Endometrial microvascular endothelial cells (primary cell): Measurements from ENCODE around the gene DNMBP. TPM values are rescaled to one million over a fixed set of nuclear protein-coding genes. Genes with fewer than 3 reads are reported as not detected.
"Not testable (repeated sequence)": the region's sequence is repeated elsewhere in the genome, so short reads cannot be mapped to it uniquely, and the experiment has no call there.

ENCODE experiments used
- in situ Hi-C: cut with HindIII; loops from 2 replicates; pipeline ENCODE4 v1.10.0; 2017; ENCODE audit warnings: low sequenced_read_pairs, low pct_unique_long_range_greater_than_20kb; ENCODE audit errors: inconsistent ontology term
- total RNA-seq: library from RNA; depleted of rRNA; stranded (reverse); fragments of >200 nt; gene quantifications from one replicate; pipeline ENCODE4 v1.2.3, GENCODE V29; 2015; ENCODE audit errors: inconsistent ontology term

Gene DNMBP
- total RNA-seq, 1 donor from 2014 or later, result 31.9 TPM

DNA sequence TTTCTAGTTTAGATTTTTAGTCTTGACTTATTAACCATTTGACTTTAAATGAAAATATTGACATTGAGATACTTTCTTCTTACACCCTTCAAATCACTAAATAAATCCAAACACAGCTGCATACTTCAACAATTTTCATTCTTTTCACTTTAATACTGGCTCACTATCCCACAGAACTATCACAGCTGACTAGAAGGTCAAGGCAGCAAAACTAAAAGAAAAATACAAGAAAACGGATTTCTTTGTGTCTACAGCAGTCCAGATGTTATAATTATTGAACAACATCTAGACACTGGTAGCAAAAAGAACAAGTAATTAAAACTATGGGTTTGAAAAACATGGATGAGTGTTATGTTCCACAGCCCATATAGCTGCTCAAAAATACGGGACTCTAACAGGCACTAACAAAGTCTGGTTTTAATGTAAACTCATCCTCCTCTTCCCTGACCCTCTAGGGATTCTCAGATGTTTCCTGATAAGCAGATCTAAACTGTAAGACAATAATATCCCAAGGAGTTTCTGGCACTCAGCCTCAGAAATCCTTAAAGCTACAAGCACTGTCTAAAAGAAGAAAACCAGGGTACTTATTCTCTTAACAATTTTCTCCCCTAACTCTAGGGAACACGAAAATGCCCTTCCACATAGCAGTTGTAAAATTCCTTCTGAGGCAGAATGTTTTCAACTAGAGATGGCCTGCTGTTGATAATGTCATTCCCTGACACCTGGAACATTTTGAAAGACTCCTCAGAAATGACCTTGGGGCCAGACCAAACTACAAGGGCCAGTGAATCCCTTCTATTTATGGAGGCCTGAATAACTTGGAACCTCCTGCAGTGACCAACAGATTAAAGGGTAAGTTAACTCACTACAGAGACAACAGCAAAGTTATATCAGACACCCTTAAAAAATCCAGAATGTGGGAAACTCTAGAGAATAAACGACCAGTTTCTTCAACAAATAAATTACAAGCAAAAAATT, 12.8 kb downstream of the DNMBP start:
- in situ Hi-C loops, result no loop called here

DNA sequence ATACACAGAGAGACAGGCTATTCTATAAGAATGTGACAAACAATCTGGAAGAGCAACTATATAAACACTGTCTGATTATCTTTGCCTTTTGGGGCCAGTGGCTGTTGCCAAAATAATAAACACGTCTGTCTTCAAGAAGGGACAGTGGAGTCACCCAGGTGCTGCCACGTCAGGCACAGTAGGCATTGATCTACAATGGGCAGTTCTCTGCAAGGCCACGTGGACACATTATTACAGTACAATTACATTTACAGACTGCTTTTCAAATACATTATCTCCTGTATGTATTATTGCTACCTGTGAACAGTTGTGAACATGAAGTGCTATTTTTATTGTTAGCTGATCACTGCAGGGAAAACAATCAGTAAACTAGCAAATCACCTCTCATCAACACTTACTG, 14.0 kb downstream of the DNMBP start:
- in situ Hi-C loops, result no loop called here

DNA sequence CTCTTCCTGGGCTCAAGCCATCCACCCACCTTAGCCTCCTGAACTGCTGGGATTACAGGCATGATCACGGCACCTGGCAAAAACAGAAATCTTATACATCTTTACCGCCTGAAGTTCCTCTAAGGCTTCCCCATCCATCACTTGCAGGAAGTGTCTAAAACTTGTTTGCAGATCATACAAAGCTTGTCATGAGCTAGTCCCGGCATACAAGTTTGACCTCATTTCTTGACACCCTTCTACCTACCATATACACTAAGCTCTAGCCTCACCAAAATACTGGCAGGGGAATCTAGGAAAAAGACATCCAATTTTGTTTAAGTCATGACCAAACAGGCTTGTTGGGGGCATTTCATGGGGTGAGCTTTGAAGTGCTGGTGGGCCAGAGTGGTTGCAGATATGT, 14.5 kb downstream of the DNMBP start:
- in situ Hi-C loops, result no loop called here

DNA sequence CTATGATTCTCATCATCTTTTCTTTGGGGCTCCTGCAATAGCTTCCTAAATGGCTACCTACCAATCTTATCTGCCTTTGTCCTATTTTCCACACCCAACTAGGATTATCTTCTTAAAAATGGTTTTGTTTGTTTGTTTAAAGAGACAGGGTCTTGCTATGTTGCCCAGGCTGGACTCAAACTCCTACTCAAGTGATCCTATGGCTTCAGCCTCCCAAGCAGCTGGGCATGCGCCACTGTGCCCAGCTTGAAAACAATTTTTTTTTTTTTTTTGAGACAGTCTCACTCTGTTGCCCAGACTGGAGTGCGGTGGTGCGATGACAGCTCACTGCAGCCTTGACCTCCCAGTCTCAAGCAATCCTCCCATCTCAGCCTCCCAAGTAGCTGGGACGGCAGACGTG, 14.9 kb downstream of the DNMBP start:
- in situ Hi-C loops, result no loop called here

DNA sequence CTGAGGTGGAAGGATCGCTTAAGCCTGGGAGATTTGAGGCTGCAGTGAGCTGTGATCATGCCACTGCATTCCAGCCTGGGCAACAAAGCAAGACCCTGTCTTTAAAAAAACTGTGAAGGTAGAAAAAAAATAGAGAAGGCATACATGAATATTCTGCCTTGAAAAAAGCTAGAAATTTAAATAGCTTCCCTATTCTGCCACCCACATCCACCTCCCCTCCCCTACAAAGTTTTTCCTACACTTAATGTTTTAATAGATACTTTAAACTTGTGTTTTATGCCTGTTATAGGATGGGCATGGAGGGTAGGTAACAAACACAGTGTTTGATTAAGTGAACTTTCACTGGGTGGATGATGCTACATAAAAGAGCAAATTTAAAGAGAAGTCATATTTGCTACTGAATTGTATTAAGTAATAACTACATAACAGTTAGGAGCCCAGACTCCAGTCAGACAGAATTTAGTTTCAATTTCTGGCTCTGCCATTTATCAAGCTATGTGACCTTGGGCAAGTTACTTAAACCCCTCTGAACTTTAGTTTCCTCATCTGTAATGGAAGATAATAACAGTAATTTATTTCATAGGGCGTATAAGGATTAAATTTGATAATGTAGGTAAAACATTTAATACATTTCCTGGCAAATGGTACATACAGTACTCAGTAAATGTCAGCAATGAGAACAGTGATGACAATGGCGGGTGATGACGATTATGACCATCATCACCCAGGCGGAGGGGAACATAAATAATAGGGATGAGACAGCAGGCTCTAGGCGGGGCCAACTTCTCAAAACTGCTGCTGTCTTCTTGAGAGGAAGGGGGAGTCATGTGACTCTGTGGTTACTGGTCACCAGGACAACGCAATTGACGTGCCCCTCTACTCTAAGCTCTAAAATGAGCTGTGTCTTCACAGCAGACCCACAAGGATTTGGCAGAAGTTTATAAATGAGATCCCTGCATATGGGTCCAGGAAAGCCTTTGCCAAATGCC, 15.8 kb downstream of the DNMBP start:
- in situ Hi-C loops, result no loop called here

DNA sequence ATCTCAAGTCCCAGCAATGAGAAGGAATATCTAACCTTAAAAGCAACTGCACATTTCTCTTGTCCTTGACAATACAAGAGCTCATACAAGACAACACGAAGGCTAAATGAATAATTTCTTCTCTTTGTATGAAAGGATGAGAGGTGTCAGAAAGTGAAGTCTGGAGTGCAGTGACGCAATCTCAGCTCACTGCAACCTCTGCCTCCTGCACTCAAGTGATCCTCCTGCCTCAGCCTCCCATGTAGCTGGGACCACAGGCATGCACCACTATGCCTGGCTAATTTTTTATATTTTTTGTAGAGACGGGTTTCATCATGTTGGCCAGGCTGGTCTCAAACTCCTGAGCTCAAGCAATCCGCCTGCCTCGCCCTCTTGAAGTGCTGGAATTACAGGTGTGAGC, 24.1 kb downstream of the DNMBP start:
- in situ Hi-C loops, result not testable (repeated sequence)

DNA sequence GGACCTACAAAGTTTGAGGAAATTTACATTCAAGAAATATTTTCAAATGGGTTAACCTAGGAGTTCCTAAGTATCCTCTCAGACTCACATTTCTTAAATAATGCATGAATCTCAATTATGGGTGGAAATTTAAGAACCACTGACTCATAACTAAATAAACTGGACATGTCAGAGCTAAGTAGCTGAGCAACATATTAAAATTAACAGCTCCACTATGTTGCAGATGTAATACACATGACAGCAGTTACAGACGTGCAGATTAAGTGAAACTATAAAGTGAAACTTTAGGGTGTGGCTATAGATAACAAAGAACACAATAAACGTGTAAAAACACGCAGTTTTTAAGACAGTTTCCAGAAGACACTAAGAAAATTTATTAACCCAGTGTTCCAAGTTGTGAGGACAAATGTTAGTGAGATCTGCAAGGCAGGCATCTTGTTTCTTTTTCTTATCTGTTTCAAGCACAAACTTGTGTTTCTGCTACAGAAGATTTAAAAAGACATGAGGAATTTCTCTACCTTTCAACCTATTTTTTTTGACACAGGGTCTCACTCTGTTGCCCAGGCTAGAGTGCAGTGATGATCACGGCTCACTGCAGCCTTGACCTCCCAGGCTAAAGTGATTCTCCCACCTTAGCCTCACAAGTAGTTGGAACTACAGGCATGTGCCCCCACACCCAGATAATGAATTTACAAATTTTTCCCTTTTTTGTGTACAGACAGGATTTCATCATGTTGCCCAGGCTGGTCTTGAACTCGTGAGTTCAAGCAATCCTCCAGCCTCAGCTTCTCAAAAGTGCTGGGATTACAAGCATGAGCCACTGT, 25.3 kb downstream of the DNMBP start:
- in situ Hi-C loops, result no loop called here

DNA sequence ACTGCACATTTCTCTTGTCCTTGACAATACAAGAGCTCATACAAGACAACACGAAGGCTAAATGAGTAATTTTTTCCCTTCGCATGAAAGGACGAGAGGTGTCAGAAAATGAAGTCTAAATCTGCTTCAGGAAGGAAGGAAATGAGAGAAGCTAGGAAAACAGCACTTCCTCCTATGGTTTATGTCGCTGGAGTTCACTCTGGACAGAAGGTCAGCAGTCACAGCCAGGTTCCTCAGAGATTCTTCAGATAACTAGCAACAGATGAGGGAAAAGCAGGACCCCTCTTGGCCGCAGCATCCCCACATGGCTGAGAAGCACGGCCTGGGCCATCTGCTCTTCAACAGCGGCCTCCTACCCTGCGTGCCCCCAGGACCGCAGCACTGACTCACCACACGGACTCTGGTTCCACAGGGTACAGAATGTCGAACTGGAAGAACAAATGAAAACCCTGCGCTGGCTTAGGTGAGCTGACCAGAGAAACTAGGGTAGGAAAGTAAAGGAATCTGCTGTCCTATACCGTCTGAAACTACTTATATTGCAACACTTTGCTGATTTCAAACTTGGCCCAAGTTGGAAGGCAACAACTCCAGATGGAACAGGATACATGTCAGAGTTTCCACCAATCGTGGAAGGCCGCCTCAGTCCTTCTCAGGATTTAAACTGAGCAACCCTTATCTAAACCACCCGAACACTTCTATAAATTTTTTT, 26.3 kb downstream of the DNMBP start:
- in situ Hi-C loops, result no loop called here

DNA sequence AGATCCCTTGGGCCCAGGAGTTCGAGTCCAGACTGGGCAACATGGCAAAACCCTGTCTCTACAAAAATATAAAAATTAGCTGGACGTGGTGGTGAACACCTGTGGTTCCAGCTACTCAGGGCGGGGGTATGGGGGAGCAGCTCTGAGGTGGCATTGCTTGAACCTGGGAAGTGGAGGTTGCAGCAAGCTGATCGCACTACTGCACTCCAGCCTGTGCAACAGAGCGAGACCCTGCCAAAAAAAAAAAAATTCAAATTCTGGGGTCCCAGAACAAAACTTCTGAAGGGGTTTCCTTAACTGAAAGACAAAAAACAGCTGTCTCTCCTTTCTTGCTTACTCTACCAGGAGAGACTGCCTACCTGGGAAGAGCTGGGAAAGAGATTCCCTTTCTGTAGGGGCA, 27.0 kb downstream of the DNMBP start:
- in situ Hi-C loops, result no loop called here

DNA sequence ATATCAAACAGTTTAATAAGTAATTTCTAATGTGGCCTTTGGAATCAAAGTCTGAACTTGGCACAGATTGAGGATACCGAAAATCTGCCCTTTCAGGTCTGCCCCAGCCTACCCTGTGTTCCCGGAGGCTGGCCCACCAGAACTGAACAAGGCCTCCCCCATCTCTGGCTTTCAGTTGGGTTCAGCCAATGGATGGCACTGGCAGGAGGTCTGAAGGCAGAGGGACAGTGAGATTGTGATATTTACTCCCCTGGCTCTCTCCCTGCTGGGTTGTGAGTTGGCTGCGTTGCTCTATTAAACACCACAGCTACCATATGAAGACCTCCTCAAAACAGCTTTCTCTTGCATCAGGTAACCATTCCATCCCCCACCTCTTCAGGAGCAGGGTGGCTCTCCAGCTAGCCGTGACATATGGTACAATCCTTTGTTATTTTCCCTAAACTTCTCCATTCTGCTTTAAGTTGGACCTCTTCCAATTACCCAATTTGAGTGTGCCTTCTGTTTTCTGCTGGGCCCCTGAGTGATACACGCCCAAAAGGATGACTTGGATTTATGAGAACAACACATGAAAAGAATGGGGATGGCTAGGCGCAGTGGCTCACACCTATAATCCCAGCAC, 28.1 kb downstream of the DNMBP start:
- in situ Hi-C loops, result no loop called here

DNA sequence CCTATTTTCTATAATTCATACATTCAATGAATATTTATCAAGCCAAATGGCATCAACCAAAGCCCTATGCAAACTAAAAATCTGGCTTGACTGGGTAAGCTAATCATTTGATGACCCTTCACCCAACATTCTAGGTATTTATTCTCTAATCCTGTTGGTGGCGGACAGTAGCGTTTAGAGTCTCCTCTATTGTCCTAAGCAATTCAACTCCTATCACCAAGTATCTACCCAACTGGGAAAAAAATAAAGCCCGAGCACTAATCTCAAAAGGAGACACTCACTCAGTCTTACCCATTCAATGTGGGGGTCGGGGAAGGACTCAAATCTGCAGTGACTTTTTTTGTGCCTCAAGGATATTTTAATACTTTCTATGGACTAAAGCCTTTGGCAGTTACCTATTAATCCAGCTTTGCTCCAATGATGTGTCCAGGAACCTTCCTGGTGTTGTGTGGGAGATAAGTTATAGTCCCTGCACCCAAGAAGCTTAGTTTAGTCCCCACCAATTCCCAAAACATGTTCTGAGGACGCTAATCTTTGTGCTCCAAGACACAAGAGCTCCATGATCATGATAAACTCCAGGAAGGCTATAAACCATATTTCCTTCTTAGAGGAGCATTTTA, 30.6 kb downstream of the DNMBP start:
- in situ Hi-C loops, result no loop called here

DNA sequence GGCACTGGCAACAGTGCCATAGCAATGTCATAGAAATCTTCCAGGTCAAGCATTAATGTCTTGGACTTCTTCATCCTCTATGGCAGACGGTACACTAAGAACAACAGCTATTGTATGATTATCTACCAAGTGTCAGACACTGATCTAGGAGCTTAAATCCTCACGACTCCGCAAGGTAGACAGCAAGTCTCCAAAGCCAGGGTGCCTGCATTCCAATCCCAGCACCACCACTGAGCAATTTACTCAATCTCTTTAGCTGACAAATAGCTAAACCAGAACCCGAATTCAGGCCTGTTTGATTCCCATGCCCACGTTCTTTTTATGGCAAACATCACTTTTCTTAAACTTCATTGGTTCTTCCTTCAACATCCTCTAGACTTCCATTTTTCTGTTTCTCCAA, 31.8 kb downstream of the DNMBP start:
- in situ Hi-C loops, result no loop called here

DNA sequence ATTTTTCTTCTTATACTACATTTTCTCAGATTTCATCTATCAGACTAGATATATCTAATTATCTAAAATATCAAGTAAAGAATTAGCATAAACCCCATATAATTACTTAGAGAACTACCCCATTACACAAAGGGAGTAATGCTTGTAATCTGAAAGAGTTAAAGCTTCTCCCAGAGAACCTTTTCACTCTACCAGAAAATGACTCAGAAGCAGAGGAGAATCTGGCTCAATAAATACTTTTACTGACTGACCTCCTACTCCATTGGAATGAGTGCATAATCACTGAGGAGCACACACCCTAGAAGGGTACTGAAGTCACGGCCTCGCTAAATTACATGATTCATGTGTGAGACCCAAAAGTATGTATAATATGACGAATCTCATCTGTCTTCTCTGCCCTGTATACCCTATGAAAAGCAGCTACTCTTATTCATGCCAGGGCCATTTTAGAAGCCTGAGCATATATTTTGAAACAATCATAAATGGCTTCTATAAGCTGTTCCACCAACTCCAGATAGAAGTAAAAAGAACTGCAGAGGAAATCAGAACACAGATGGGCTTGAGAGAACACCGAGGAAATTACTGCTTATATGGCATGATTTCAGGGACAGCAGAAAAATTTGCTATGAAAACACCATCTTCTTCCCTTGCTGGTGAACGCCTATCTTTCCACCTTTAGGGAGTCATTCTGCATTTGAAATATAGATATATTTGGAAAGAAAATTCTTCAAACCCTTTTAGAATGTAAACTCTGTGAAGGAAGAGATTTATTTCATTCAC, 32.7 kb downstream of the DNMBP start:
- in situ Hi-C loops, result no loop called here

DNA sequence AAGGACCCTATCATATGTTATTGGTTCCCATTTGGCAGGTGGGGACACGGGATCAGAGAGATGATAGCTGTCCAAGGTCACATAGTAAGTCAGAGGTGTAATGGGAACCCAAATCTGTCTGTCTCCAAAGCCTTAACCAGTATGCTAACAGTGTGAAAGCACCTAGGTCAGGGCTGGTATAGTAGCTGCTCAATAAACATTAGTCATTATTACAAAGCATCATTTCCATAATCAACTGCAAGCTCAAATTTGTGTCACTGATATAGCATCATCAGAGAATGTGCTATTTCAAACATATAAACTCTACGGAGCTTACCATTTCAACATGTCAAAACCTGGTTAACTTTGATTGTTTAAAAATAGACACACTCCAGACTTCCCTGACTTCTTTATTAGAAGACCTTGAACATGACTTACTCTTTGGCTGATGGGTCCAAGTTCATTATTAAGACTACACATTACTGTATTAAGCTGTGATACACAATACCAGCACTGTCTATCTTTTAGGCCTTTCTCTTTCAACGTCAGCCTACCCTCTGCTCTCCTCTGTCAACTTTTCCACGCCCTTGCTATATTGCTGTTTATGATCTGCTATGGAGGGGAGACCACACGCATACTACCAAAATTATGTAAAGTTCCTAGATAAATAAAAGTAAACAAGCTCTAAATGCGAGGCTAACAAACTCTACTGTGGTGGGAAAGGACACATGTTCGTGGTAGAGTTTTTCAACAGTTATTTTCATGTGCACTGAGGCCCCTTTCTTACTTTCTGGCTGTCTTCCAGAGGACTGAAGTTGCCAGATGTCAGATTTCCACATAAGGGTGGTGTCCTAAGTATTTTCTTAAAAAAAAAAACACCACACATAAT, 33.6 kb downstream of the DNMBP start:
- in situ Hi-C loops, result no loop called here

DNA sequence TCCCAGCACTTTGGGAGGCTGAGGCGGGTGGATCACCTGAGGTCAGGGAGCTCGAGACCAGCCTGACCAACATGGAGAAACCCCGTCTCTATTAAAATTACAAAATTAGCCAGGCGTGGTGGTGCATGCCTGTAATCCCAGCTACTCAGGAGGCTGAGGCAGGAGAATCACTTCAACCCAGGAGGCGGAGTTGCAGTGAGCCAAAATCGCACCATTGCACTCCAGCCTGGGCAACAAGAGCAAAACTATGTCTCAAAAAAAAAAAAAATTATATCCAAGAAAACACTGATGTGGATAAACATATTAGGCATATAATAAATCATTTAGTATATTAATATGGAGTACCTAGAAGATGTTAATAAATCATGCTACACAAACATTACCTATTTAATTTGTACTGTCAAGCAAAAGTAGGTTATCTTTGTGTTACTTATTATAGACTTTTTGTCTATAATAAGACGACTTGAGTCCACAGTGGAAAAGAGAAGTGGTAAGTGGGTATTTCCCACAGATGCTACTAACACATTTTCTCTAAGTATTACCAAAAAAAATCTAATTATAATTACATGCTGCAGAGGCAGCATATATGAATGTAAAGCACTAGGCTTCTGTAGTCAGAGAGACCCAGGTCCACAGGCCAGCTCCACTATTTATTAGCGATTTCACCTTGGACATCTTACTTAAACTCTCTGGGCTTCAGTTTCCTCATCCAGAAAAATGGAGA, 34.5 kb downstream of the DNMBP start:
- in situ Hi-C loops, result no loop called here
